Measurements from ENCODE around the gene PHACTR4. TPM values are rescaled to one million over a fixed set of nuclear protein-coding genes. Genes with fewer than 3 reads are reported as not detected.

The PHACTR4 gene
- total and polyA plus RNA-seq, 2 experiments from 2014 or later = 14.8 to 27.1 TPM

GRCh38 chr1:28506907-28507246, 137.3 kb downstream of the PHACTR4 start:
- peak overlapping the region; percentile 79 for H3K4me3 ChIP-seq
- no peaks in the 10 kb centered on the region for H3K27me3 ChIP-seq
- TF ChIP-seq, protein P1, sequence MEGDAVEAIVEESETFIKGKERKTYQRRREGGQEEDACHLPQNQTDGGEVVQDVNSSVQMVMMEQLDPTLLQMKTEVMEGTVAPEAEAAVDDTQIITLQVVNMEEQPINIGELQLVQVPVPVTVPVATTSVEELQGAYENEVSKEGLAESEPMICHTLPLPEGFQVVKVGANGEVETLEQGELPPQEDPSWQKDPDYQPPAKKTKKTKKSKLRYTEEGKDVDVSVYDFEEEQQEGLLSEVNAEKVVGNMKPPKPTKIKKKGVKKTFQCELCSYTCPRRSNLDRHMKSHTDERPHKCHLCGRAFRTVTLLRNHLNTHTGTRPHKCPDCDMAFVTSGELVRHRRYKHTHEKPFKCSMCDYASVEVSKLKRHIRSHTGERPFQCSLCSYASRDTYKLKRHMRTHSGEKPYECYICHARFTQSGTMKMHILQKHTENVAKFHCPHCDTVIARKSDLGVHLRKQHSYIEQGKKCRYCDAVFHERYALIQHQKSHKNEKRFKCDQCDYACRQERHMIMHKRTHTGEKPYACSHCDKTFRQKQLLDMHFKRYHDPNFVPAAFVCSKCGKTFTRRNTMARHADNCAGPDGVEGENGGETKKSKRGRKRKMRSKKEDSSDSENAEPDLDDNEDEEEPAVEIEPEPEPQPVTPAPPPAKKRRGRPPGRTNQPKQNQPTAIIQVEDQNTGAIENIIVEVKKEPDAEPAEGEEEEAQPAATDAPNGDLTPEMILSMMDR (IDR thresholded peaks at IDR 0.05; ENCODE audit: low read depth, low read length) = no peak
- no peaks in the 10 kb centered on the region for H3K9me3 ChIP-seq (ENCODE audit: low read depth)
- peak overlapping the region; percentile 97 for H3K27ac ChIP-seq
- peaks cover 13% of the 10 kb centered on the region for H3K36me3 ChIP-seq
- no peak for DNase-seq (ENCODE audit: low read depth in 1 of 2, low spot score in 1 of 2)
- peaks cover 4% of the 10 kb centered on the region for H3K4me1 ChIP-seq (ENCODE audit: low read depth)

DNA sequence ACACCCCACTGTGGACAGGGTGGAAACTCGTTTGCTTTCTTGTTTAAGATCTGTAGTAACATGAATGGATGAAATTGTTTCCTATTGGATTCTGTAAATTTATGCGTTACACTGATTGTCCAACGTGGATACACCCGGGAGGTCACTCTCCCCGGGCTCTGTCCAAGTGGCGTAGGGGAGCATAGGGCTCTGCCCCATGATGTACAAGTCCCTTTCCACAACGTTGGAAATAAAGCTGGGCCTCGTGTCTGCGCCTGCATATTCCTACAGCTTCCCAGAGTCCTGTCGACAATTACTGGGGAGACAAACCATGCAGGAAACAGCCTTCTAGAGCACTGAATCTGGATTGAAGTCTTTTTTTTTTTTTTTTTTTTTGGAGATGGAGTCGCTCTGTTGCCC, 137.7 kb downstream of the PHACTR4 start:
- Histone ChIP-seq H3K4me3 (peak overlapping the region; percentile 79), H3K27me3 (no peaks in the 10 kb centered on the region), H3K27ac (peak overlapping the region; percentile 97), H3K9me3 (ENCODE audit: low read depth) (no peaks in the 10 kb centered on the region), H3K4me1 (ENCODE audit: low read depth) (peaks cover 4% of the 10 kb centered on the region), H3K36me3 (peaks cover 13% of the 10 kb centered on the region)
- TF ChIP-seq, protein P1 (IDR thresholded peaks at IDR 0.05; ENCODE audit: low read depth, low read length) = no peak
- DNase-seq (ENCODE audit: low read depth in 1 of 2, low spot score in 1 of 2) = peak; percentile 46 to 53

- H3K27ac ChIP-seq = peak overlapping the region; percentile 97
- H3K4me3 ChIP-seq = peak overlapping the region; percentile 79
- TF ChIP-seq, protein P1 (IDR thresholded peaks at IDR 0.05; ENCODE audit: low read depth, low read length) = no peak
- H3K4me1 ChIP-seq (ENCODE audit: low read depth) = peaks cover 4% of the 10 kb centered on the region
- no peaks in the 10 kb centered on the region for H3K27me3 ChIP-seq
- DNase-seq (ENCODE audit: low read depth in 1 of 2, low spot score in 1 of 2) = peak in 1 of 2 donors; percentile 21
- no peaks in the 10 kb centered on the region for H3K9me3 ChIP-seq (ENCODE audit: low read depth)
- peaks cover 13% of the 10 kb centered on the region for H3K36me3 ChIP-seq
These were observed 138.3 kb downstream of the PHACTR4 start for GRCh38 chr1:28507646-28508434.

DNA sequence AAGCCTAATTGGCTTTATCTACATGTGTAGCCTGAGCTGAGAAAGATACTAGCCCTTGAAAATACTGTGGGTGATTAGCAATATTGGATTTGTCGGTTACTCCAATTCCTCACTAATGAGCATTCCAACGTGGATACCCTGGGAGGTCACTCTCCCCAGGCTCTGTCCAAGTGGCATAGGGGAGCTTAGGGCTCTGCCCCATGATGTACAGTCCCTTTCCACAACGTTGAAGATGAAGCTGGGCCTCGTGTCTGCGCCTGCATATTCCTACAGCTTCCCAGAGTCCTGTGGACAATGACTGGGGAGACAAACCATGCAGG, 138.9 kb downstream of the PHACTR4 start:
- H3K4me1 ChIP-seq (ENCODE audit: low read depth) = peaks cover 4% of the 10 kb centered on the region
- H3K27me3 ChIP-seq = no peaks in the 10 kb centered on the region
- H3K4me3 ChIP-seq = no peak overlapping the region
- DNase-seq (ENCODE audit: low read depth in 1 of 2, low spot score in 1 of 2) = peak; percentile 30 to 32
- H3K36me3 ChIP-seq = peaks cover 13% of the 10 kb centered on the region
- TF ChIP-seq, protein P1 (IDR thresholded peaks at IDR 0.05; ENCODE audit: low read depth, low read length) = no peak
- peak overlapping the region; percentile 97 for H3K27ac ChIP-seq
- no peaks in the 10 kb centered on the region for H3K9me3 ChIP-seq (ENCODE audit: low read depth)

- peak in 1 of 2 donors; percentile 46 for DNase-seq (ENCODE audit: low read depth in 1 of 2, low spot score in 1 of 2)
- TF ChIP-seq, protein P1 (IDR thresholded peaks at IDR 0.05; ENCODE audit: low read depth, low read length) = no peak
- Histone ChIP-seq H3K4me1 (ENCODE audit: low read depth) (peaks cover 4% of the 10 kb centered on the region), H3K36me3 (peaks cover 13% of the 10 kb centered on the region), H3K4me3 (no peak overlapping the region), H3K9me3 (ENCODE audit: low read depth) (no peaks in the 10 kb centered on the region), H3K27ac (peak overlapping the region; percentile 97), H3K27me3 (no peaks in the 10 kb centered on the region)
These were observed 140.2 kb downstream of the PHACTR4 start for GRCh38 chr1:28509705-28510272.
